ENCODE measurements around the gene ANKMY1.

ANKMY1 gene

DNA sequence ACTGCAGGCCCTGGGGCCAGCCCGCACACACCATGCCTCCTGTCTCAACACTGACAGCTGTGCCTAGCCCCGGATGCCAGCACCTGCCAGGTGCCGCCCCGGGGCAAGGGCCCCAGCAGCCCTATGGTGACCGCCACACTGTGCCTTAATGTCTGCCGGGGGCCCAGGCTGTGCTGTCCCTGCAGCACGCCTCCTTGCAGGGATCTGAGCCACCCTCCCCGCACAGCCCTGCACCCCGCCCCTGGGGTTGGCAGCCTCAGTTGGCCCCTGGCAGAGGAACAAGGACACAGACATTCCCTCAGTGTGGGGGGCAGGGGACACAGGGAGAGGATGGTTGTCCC, 20.3 kb upstream of the ANKMY1 start:
- no peak for DNase-seq

DNA sequence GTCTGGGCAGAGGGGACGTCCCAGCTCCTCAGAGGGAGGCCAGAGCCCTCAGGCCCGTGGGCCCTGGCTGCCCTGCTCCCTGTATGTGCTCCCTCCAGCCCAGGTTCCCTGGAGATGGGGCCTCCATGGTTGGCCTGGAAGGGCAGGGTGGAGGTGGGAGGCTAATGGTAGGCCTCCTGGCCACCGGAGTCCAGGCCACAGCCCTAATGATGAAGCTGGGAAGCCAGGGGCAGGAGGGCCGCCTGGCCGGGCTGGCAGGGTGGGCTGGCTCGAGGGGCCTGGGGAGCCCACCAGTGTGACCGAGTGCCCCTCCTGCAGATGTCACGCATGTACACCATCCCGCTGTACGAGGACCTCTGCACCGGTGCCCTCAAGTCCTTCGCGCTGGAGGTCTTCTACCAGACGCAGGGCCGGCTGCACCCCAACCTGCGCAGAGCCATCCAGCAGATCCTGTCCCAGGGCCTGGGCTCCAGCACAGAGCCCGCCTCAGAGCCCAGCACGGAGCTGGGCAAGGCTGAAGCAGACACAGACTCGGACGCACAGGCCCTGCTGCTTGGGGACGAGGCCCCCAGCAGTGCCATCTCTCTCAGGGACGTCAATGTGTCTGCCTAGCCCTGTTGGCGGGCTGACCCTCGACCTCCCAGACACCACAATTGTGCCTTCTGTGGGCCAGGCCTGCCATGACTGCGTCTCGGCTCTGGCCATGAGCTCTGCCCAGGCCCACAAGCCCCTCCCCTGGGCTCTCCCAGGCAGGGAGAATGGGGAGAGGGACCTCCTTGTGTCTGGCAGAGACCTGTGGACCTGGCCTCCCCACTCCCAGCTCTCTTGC, 19.7 kb upstream of the ANKMY1 start:
- no peak for DNase-seq

DNA sequence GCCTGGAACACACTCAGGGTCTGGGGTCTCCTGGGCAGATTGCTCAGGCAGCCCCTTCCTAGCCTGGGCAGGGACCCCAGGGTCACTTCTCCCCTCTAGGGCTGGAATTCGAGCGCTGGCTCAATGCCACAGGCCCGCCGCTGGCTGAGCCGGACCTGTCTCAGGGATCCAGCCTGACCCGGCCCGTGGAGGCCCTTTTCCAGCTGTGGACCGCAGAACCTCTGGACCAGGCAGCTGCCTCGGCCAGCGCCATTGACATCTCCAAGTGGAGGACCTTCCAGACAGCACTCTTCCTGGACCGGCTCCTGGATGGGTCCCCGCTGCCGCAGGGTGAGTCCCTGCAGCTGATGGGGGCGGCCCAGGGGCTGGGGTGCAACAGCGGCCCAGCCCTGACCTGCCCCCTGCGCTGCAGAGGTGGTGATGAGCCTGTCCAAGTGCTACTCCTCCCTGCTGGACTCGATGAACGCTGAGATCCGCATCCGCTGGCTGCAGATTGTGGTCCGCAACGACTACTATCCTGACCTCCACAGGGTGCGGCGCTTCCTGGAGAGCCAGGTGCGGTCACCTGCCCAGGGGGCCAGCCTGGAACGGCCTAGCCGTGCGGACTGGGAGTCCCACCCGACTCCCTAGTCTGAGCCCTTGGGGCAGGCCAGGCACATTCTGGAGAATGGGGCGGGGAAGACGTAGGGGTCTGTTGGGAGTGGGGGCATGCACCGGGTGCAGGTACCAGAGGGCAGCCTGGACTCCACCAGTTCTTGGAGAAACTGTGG, 18.8 kb upstream of the ANKMY1 start:
- DNase-seq: no peak

DNA sequence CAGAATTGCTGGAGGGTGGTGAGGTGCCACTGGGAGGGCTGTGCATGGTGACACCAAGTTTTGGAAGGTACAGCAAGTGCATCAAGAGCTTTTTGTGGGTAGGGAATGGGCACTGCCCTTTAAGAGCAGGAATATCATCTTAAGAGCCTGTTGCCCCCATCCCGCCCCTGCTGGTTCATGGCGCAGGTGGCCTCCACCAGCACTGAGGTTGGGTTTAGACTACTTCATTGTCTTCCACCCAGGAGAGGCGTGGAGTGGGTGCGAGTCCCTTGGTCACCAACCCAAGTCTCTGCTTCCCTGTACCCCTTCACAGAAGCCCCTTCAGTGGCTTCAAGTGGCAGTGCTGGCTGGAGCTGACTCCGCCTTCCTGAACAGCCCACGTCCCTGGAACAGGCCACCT, 18.2 kb upstream of the ANKMY1 start:
- no peak for DNase-seq

DNA sequence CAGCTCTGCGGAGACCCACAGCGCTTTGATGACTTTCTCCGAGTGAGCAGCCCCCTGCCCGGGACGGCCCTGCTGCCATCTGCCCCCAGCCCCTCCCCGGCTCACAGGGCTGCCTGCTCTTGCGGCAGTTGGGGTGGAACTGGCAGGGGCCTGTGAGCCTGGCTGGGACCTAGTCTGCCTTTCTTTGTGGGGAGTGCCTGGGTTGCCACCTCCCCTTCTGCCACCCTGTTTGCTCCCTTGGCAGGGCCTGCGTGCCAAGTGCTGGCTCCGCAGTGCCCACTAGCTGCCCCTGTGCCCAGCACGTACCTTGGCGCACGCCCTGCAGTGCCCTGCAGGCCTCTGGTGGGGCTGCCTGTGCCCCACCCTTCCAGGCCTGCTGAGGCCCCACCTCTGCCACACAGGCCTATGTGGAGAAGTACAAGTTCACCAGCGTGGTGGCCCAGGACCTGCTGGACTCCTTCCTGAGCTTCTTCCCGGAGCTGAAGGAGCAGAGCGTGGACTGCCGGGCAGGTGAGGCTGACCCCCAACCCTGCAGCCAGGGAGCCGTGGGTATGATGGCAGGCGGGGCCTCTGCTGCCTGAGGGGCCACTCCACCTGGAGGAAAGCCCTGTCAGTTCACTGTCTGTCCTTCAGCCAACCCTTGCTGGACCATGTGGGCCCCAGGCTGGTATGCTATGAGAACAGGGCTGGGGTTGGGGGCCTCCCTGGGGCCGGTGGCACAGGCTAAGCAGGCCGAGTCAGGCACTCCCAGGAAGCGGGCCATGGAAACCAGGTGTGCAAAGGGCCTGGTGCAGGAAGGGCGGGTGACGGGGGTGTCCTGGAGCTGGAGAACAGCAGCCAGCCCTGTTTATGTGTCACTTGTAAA, 17.5 kb upstream of the ANKMY1 start:
- no peak for DNase-seq

DNA sequence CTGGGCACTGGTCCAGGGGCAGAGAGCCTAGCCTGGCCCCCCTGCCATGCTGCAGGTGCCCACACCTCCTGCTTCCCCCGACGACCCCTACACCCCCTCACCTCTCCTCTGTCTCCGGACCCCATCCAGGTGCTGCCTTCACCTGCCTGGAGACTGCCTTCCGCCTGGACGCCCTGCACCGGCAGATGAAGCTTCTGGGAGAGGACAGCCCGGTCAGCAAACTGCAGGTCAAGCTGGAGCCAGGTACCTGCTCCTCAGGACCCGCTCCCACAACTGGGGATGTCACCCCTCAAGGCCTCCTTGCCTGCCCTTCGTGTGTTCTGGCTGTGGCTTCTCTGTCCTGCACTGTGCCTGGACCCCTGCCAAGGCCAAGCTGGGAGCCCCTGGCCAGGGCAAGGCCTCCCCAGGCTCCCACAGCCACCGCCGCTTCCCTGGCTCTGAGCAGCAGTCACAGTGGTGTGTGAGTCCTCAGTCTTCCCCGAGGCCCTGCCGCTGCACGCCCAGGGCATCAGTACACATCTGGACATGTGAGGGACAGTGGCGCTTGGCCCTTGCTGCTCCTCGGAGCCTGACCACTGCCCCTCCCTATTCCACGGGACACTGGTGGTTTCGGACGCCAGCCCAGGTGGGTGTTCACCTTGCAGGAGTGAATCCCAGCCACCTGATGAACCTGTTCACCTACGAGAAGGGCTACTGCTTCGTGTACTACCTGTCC, 16.8 kb upstream of the ANKMY1 start:
- DNase-seq: no peak

DNA sequence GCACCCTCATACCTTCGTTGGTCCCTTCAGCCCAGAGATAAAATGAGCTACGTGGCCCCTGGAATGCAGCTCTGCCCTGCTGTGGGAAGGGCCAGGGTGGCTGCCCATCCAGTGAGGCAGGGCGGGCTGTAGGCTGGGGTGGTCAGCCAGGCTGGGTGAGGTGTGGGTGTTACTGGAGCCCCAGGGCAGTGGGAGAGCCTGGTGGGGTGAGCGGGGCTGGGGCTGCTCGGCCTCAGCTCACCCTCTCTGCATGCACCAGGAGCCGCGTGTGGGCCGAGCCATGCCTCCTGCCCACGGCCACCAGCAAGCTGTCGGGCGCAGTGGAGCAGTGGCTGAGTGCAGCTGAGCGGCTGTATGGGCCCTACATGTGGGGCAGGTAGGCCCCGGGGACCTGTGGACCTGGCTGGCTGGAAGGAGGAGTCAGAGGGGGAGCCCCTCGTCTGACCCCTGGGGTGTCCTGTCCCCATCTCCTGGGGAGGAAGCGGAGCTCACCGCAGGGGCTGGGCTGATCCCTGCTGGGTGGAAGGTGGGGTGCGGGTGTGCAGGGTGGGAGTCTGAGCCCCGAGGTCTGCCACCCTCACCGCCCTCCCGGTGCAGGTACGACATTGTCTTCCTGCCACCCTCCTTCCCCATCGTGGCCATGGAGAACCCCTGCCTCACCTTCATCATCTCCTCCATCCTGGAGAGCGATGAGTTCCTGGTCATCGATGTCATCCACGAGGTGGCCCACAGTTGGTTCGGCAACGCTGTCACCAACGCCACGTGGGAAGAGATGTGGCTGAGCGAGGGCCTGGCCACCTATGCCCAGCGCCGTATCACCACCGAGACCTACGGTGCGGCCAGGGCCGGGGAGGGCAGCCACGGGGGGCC, 16.0 kb upstream of the ANKMY1 start:
- no peak for DNase-seq

DNA sequence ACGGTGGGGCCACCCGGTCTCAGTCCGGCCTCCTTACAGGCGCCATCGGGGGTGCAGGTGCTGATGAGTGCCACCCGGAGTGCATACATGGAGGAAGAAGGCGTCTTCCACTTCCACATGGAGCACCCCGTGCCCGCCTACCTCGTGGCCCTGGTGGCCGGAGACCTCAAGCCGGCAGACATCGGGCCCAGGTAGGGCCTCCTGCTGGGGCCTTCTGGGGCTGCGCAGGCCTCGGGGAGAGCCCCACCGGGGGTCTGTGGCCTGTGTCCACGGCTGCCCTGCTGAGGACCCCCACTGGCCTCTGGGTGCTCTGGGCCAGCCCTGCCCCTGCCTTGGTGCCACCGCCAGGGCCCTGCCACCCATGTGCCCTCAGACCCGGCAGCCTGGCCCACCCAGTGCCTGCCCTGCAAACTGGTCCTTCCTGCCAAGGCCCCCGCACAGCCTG, 15.3 kb upstream of the ANKMY1 start:
- no peak for DNase-seq

DNA sequence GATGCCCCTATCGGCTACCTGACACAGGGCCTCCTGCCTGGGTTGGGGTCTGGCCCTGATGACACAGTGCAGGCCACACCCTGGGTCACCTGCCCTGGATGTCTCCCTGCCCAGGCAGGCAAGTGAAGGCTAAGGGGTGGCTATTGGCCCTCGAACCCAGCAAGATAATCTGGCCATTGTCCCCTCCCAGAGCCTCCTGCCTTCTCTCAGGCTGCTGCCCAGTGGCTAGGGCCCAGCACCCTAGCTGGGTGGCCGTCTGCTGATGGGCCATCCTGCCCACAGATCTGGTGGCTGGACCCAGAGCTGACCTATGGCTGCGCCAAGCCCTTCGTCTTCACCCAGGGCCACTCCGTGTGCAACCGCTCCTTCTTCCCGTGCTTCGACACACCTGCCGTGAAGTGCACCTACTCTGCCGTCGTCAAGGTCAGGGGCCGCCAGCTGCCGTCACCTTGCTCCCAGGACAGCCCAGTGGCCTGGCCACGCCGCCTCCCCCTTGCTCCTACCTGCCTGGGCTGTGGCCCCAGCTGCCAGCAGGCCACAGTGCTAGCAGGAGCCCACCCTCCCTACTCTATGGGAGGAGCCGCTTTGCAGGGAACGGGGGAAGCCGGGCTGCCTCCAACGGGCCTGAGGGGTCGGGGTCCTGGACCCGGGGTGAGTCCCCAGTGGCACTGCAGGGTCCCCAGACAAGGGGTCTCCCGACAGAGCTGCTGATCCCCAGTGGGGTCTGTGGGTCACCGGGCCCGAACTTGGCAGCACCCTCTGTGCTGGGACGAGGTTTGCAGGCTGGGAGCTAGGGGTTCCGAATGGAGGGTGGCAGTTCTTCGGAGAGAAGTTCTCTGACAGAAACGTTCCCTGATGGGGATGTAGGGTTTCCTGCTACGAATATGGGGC, 14.6 kb upstream of the ANKMY1 start:
- DNase-seq: no peak

DNA sequence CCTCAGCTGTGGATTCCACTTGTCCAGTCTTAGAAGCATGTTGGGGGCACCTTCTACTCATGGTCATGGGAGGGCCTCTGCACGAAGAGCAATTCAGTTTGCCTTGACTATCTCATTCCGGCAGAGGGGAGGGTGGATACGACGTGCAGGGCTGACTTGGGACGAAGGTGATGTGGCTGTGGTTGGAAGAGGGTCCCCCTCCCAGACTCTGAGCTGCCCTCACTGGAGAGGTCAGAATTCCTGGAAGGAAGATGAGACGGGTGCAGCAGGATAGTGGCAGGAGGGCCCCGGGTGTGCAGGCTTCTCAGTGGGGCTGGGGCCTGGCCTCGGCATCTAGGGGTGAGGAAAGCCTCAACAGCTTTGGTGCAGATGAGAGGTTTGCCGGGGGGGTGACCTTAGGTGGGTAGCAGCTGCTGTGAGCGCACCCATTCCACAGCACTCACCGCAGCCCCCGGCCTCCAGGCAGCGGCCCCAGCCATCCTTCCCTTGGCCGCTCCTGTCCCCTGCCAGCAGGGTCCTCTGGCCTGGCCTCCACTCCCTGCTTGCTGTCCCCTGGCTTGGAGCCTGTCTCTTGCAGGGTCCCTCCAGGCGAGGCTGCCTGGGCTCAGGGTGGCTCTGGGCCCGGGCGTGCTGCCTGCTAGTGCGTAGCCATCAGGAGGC, 13.7 kb upstream of the ANKMY1 start:
- DNase-seq: no peak

DNA sequence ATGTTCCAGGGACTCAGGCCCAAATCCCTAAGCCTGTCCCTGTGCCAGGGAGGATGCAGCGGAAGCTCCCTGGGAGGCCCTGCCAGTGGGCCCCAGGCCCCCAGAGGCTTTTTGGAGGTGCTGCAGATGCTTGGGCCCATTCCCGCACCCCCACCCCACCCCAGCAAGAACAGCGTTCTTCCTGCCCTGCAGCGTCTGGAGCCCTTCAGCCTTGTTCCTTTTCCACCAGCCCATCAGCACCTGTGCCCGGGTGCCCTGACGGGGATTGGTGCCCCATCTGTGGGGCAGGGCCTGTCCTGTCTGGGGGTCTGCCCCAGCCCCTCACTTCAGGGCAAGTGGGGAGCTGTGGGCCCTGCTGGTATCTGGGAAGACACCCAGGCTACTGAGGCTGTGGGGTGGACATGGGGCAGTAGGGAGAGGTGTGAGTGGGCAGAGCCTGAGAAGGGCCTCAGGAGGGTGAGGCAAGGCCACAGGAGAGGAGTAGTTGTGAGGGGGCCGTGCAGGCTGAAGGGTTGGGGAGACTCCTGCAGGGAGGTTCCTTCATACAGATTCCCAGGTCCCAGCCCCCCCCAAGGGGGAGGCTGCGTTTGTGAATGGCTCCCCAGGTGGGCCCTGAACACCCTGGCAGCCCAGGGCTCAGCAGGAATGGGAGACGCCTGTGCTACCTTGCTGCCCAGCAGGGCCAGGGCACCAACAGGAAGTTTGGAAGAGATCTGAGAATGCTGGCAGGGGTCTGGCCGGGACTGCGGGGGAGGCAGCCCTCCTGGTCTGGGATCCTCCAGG, 12.9 kb upstream of the ANKMY1 start:
- DNase-seq: no peak

DNA sequence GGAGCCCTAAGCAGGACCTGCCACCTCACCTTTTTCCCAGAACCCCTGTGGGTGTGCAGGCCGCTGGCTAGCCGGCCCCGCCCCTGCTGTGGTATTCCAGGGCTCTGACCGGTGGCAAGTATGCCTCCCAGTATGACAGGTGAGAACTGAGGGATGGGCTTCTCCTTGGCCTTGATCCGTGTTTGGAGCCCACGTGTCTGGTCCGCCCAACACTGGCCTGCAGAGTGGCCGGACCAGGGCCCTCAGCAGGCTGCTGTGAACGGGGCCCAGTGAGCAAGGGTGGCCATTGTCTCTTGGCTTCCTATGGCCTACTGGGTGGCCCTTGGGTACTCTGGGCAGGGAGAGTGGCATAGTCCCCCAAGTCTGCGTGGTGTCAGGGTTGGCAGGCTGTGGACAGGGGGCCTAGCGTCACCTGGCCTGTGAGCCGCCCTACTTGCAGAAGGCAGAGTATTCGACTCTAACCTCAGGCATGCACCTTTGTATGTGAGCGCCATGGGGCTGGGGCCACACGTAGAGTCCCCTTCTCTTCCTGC, 12.3 kb upstream of the ANKMY1 start:
- DNase-seq: no peak

DNA sequence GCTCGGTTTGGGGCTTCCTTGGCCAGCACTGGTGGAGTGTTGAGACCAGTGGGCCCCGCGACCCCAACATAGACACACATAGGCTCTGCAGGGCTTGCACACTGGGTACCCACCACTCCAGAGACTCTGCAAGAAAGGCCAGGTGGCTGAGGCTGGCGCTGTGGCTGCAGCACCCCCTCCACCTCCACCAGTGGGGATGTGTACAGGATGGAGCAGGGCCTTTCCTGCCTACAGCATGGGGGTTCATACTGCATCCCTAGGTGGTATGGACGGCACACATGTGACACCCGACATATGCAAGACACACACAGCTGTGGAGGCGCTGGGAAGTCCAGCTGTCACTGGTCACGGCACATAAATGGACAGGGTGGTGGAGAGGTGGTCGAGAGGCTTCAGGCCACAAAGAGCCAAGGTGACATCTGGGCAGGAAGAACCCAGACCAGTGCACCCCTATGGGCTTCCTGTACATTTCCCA, 11.8 kb upstream of the ANKMY1 start:
- no peak for DNase-seq

DNA sequence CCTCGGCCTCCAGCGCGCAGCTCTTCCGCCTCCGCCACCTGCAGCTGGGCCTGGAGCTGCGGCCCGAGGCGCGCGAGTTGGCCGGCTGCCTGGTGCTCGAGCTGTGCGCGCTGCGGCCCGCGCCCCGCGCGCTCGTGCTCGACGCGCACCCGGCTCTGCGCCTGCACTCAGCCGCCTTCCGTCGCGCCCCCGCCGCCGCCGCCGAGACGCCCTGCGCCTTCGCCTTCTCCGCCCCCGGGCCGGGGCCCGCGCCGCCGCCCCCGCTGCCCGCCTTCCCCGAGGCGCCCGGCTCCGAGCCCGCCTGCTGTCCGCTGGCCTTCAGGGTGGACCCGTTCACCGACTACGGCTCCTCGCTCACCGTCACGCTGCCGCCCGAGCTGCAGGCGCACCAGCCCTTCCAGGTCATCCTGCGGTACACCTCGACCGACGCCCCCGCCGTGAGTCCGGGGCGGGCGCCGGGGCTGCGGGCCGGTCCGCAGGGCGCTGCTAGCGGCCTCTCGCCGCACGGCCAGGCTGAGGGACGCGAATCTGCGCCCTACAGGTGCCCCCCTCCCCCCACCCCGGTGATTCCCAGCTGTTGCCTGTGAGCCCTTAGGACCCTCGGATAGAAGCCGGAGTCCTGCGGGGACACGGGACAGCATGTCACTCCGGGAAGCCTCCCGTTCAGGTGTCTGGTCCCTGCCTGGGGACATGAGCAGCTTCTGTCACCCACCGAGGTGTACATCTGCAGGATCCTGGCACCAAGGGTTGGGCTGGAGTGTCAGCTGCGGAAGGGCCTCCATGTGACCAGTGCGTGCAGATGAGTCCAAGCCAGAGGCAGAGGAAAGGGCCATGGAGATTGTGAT, 11.1 kb upstream of the ANKMY1 start:
- peak in 2 of 4 experiments; percentile 28 to 62 for DNase-seq

DNA sequence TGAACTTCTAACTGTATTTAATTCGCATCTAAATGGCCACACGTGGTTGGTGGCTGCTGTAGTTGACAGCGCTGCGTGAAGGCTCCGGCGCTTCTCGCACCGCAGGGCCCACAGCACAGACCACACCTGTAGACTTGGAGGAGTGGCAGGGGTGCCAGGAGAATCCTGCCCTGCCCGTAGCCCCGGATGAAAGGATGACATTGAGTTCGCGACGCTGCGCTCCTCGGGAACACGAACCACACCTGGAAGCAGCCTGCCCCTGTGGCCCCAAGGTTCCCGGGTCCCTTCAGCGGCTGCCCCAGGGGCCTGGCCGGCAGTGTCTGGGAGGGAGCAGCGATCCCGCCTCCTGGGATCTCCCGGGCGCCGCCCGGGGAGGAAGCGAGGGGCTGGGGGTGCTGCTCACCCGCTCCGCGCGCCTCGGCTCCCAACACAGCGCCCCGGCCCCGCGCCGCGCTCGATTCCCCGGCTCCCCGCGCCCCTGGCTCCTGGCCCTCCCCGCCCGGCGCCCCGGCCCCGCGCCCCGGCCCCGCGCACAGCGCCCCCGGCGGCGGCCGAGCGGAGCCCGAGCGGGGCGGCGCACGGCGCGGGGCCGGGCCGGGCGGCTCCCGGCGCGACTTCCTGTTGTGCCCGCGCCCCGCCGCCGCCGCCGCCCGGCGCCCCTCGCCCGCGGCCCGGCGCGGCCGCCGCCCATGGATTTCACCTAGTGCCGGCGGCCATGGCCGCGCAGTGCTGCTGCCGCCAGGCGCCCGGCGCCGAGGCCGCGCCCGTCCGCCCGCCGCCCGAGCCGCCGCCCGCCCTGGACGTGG, 10.3 kb upstream of the ANKMY1 start, which contains the start of gene RNPEPL1:
Gene RNPEPL1 (plus strand): TSS at position 613 of the 806 bp plus-strand sequence. CDS start 103 bp downstream, at position 716.
- DNase-seq: peak in 1 of 4 experiments; percentile 61

DNA sequence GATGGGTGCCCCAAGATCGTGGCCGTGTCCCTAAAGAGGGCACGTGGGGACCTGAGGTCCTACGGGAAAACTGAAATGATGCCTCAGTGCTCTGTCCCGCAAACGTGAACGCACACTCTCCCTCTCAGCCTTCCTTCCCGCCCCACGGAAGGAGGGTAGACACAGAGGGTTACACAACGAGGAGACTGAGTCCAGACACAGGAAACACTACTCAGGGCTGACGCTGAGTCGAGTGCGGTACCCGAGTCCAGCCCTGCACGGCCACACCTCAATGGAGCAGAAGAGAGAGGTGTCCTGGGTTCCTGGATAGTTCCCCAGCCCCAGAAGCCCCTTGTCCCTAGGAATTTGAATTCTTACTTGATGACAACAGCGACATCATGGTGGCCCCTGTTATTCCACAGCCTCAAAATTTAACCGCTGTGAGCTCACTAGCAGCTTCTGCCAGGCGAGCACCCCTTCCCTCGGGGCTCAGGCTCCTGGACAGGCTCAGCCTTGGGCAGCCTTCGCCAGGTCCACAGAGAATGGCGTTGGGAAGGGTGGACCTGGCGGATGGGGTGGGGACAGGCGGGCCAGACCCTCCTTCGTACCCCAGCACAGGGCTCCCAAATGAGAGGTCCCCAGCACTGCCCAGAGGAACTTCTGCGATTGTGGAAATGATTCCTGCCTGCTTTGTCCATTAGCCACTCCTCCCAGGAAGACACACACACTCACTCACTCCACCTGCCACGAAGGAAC, 9.5 kb upstream of the ANKMY1 start:
- peak in 1 of 4 experiments; percentile 33 for DNase-seq

Data from activated naive CD4-positive, alpha-beta T cell (primary cell).